HG03039 (cell line): ENCODE results near the gene IRAG1.

ENCODE experiments used
- ATAC-seq: cut with Tn5 transposase; IDR thresholded peaks from one replicate; pipeline ENCODE4 v1.9.1; 2021; ENCODE audit warnings: mild to moderate bottlenecking, moderate library complexity; ENCODE audit not compliant: unreplicated experiment

IRAG1 gene

DNA sequence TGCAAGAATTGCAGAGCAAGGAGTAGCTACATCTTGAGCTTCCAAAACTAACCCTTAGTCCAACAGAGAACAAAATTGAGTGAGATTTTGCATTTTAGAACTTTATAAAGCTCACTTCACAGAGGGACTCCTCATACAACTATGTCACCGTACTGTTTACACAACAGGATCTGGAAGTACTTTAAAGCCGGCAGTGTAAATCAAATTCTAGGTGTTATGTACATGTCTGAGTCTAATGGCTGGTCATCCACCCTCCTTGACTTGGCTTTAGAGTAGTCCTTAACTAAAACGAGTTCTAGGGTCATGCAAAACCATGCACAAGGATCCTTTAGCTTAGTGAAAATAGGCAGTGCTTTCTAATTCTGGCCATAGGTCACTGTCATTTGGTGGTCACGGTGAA lies 23.5 kb downstream of the IRAG1 start:
- no peak for ATAC-seq

- ATAC-seq: no peak
Measured at GRCh38 chr11:10669258-10670033, 24.1 kb downstream of the IRAG1 start.

- no peak for ATAC-seq
Measured at GRCh38 chr11:10667521-10667885, 26.1 kb downstream of the IRAG1 start.

DNA sequence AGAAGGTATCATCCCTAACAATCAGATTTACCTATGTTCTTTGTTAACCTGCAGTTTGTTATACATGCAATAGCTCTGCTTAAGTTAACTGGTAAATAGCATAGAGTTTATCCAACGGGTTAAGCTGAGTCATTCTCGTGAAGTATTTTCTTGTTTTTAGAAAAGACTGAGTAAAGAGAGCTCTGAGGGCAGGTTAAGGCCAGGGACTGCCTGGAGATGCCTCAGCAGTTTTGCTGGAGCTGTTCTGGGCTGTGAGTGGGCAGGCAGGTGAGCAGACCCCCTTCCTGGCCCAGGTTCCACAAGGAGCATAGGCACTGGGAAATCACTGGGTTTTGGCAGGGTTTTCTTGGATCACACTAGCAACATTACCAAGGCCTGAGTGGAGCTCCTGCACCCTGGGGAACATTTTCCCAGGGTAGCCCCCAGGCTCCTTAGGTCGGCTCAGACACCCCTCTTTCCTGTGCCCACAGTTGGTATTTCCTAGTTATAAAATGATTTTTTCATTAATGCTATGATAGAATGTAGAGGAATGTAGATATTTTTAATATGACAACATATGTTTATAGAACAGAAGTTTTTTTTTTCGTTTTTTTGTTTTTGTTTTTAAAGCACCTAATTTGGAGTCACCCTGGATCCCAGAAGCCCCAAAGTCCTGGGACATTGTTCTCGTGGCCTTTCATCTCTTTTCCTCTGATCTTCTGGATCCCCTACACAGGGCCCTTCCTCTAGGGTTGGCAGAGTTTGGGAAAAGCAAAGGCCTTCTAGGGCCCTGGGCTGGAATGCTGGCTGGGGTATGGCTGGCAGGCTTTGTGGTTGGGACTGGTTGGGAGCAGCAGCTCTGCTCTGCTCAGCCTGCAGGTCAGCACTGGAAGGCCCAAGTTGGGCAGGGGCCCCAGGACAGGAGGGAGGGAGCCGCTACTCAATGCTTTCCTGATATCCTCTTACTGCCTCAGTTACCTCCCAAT lies 26.7 kb downstream of the IRAG1 start:
- ATAC-seq: no peak

DNA sequence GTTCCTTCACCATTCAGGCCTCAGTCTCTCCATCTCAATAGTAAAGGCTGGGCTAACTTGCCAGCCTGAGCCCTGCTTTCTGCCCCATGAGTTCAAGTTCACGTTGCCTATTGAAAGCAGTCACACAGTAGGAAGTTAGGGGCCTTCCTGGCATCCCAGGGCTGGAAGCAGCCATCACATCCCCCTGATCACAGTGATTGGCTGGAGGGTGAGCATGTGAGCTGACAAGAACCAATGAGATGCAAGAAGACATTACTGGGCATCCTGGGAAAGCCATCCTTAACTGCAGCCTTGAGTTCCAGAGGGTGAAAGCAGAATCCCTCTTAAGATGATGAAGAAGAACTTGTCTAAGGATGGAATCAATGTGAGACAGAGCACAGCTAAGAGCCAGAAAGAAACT lies 29.1 kb downstream of the IRAG1 start:
- no peak for ATAC-seq

GRCh38 chr11:10663990-10664389 lies 29.6 kb downstream of the IRAG1 start:
- no peak for ATAC-seq

- ATAC-seq: no peak
Measured at GRCh38 chr11:10663365-10663764, 30.2 kb downstream of the IRAG1 start.

DNA sequence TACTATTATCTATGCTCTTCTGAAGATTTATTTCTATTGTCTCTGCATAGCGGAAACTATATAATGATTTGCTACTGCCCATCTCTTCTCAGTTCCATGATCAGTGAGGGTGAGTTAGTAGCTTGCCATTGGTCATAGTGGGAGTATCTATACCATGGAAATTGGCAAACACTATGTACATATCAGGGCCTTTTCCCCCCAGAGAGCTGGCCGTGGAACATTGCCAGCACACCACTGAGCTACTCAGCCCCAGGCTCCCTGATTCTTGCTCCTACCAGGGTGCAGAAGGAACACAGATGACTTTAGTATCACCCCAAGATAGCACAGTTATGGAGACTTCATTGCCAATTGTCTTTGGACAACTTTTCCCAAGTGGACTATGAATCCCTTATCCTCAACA lies 33.2 kb downstream of the IRAG1 start:
- ATAC-seq: no peak

DNA sequence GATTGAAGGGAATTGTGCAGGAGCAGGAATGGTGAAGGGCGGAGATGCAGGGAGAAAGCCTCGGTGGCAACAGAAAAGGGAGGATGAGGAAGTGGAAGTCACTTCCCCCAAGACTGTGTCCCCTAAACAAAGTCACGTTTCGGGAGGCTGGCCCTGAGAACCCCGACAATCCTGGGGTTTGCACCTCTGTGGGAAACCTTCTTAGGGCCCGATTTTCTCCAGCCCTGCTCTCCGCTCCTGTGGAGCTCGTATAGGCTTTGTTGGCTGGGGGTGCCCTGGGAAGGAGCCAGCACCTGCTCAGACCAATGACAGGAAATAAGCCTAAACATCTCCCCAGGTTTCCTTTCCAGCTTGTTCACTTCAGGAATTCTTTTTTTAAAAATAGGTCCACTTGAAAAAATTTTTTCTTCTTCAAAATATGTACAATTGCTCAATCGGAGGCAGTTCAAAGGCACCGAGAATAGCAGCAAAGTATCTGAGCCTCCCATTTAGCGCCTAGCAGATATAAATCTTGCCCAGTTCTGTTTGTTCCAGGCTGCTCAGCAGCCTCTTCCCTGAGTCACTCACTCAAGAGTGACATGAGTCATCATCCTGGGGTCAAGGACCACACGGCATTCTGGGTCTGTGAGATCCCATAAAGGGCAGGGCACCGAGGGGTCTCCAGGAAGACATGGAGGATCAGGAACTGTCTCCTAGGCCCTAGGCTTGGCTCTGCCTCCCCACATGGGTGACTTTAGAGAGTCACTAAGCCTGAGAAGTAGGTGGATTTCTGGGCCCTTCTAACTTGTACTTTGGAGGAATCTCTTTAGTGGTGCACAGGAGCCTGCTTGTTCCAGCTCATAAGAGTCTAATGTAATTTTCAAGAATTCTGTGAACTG lies 34.0 kb downstream of the IRAG1 start:
- ATAC-seq: no peak

DNA sequence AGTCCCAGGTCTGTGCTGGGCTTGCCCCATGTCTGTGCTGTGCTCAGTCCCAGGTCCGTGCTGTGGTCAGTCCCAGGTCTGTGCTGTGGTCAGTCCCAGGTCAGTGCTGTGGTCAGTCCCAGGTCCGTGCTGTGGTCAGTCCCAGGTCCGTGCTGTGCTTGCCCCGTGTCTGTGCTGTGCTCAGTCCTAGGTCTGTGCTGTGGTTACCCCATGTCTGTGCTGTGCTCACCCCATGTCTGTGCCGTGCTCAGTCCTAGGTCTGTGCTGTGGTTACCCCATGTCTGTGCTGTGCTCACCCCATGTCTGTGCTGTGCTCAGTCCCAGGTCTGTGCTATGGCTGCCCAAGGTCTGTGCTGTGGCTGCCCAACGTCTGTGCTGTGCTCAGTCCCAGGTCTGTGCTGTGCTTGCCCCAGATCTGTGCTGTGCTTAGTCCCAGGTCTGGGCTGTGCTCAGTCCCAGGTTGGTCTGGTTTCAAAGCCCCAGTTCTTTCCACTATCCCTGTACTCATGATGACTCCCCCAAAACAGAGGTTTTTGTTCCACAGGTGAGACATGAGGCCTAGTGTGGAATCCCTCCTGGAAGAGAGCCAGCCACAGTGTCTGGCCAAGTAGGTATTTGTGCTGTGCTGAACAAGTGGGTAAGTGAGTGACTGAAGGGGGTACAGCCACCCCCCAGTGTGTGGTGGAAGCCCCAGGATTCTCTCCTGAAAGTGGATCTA lies 34.8 kb downstream of the IRAG1 start:
- ATAC-seq: no peak

DNA sequence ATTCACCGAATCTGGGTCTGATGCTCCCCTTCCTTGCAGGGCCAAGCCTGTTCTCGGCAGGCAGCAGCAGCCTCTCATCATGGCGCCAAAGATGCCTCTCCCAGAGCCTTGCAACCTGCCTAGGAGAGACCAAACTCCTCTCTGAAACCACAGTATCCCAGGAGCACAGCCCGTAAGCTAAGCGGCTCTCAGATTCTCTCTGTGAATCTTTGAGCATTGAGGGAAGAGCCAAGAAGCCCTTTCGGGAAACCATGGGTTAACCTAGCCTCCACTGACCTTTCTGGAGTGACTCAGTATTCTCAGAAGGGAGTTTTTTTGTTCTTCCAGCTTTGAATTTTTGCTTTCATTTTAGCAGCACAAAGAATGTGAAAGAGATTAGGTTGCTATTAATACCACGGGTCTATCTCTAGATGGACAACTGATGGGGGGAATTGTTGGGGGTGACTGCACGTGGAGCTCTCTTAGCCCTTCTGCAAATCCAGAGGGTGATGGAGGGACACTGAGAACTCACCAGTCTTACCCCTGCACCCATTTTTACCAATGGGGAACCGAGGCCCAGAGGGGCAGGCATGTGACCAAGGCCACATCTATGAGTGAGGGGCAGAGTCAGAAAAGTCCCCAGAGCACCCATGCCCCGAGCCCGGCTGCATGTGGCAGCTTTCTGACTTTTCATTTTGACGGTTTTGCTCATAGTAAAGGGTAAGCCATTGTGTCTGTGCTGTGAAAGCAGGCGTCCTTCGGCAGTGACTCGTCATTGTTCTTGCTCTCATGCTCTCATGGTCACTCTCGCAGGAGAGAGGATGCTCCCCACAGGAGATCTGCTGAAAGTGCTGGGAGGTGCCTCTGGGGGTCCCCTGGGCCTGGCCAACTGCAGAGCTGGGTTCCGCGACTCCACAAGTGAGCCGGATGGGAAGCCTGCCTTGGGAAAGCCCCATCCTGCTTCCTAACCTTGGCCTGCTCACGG lies 36.0 kb downstream of the IRAG1 start:
- peak; percentile 47 for ATAC-seq

GRCh38 chr11:10655943-10656576 lies 37.5 kb downstream of the IRAG1 start:
- ATAC-seq: no peak

DNA sequence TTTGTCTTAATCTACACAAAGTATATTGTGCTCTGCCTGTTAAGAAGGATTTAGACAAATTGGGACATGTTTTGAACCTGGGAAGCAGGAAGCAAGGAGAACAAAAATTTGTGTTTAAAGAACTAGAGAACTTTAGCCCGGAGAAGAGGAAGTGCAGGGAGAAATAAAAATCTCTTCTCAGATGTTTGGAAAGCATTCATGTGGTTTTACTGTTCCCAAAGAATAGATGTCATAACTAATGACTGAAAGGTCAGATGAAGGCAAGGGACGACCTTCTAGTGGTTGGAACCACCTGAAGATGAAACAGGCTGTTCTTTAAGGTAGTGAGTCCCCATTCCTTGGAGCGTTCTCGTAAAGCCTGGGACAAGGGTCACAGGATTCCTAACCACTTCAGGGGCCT lies 38.3 kb downstream of the IRAG1 start:
- no peak for ATAC-seq

DNA sequence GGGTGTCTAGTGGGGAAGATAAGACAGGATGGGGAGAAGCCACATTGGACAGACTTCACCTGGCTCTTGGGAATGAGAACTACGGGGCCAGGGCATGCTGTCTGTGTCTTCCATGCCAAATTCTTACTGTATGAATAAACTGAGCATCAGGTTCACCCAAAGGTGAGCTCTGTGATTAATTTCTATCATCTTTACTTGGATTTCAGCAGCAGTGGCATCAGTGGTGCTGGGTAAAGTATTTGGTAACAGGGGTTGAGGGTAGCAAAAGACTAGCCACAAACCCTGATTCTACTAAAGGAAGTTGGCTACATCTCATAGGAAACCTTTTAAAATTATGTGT lies 38.8 kb downstream of the IRAG1 start:
- ATAC-seq: no peak

- ATAC-seq: peak; percentile 38
Measured at GRCh38 chr11:10653946-10654810, 39.4 kb downstream of the IRAG1 start.

DNA sequence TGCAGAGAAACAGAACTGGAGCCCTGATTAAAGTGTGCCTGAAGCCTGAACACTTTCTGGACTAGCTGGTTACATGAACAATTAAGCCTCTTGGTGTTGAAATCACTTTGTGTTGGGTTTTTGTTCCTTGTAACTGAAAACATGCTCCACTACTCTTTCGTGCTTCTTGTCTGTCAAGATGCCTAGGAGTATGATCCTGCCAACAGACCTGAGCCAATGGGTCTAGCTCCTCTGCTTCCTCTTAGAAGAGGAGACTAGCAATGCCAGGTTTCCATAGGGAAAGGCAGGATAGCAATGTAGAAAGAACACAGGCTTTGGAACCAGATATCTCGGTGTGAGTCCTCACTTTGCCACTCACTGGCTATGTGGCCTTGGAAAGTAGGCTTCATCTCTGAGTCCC lies 40.3 kb downstream of the IRAG1 start:
- no peak for ATAC-seq

GRCh38 chr11:10651656-10652361 lies 41.7 kb downstream of the IRAG1 start:
- no peak for ATAC-seq
